22Rv1 (cell line): ENCODE data around the gene CPZ.

ENCODE experiments used
- ZFX ChIP-seq: fragments of 450-650 bp; IDR thresholded peaks from 2 replicates; pipeline ENCODE4 v1.6.1; 2017; ENCODE audit warnings: antibody characterized with exemption, borderline replicate concordance
- TF ChIP-seq, protein P1 (sequence below): fragments of 450-650 bp; IDR thresholded peaks from 2 replicates; pipeline ENCODE4 v1.5.1; 2017; ENCODE audit warnings: mild to moderate bottlenecking

GRCh38 chr4:8559011-8559410 lies 33.6 kb upstream of the CPZ start:
- TF ChIP-seq, protein P1, sequence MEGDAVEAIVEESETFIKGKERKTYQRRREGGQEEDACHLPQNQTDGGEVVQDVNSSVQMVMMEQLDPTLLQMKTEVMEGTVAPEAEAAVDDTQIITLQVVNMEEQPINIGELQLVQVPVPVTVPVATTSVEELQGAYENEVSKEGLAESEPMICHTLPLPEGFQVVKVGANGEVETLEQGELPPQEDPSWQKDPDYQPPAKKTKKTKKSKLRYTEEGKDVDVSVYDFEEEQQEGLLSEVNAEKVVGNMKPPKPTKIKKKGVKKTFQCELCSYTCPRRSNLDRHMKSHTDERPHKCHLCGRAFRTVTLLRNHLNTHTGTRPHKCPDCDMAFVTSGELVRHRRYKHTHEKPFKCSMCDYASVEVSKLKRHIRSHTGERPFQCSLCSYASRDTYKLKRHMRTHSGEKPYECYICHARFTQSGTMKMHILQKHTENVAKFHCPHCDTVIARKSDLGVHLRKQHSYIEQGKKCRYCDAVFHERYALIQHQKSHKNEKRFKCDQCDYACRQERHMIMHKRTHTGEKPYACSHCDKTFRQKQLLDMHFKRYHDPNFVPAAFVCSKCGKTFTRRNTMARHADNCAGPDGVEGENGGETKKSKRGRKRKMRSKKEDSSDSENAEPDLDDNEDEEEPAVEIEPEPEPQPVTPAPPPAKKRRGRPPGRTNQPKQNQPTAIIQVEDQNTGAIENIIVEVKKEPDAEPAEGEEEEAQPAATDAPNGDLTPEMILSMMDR, result no peak
- no peak for TF ChIP-seq ZFX
